Karpas-422 (cell line): ENCODE measurements around the gene ZGLP1. TPM values are rescaled to one million over a fixed set of nuclear protein-coding genes. Genes with fewer than 3 reads are reported as not detected.
A peak's percentile ranks its signal among the peaks of the same experiment; 100 is the strongest.

ENCODE experiments used
- DNase-seq: peaks from one replicate; pipeline ENCODE4 v3.0.0-alpha.2; 2015
- H2AFZ ChIP-seq: fragments of 200-600 bp; sonication (generic); 2 replicates; pipeline ENCODE4 v1.6.1; 2014; ENCODE audit warnings: antibody characterized with exemption, low read length, mixed read lengths
- H3K27ac ChIP-seq: fragments of 200-600 bp; sonication (generic); 2 replicates; pipeline ENCODE4 v1.5.1; 2014; ENCODE audit warnings: mild to moderate bottlenecking, low read length, moderate library complexity
- H3K27me3 ChIP-seq: fragments of 200-600 bp; sonication (generic); 2 replicates; pipeline ENCODE4 v1.6.1; 2014; ENCODE audit warnings: low read length, mixed read lengths
- H3K36me3 ChIP-seq: fragments of 200-600 bp; sonication (generic); 2 replicates; pipeline ENCODE4 v1.6.1; 2014; ENCODE audit warnings: low read length, mixed read lengths; ENCODE audit not compliant: insufficient read depth
- H3K4me1 ChIP-seq: fragments of 200-600 bp; sonication (generic); 2 replicates; pipeline ENCODE4 v1.6.1; 2014; ENCODE audit warnings: mild to moderate bottlenecking, low read length, mixed read lengths
- H3K4me2 ChIP-seq: fragments of 200-600 bp; sonication (generic); 2 replicates; pipeline ENCODE4 v1.6.1; 2014; ENCODE audit warnings: low read length, low read depth, mild to moderate bottlenecking; ENCODE audit not compliant: poor library complexity, severe bottlenecking
- H3K4me3 ChIP-seq: fragments of 200-600 bp; sonication (generic); 2 replicates; pipeline ENCODE4 v1.5.1; 2014; ENCODE audit warnings: mild to moderate bottlenecking, antibody characterized with exemption, low read length, mixed read lengths
- H3K79me2 ChIP-seq: fragments of 200-600 bp; sonication (generic); 2 replicates; pipeline ENCODE4 v1.6.1; 2014; ENCODE audit warnings: mild to moderate bottlenecking, low read length, mixed read lengths
- H3K9ac ChIP-seq: fragments of 200-600 bp; sonication (generic); 2 replicates; pipeline ENCODE4 v1.6.0; 2014; ENCODE audit warnings: low read length
- H3K9me2 ChIP-seq: fragments of 200-600 bp; sonication (generic), shearing (Covaris generic); replicated peaks from 2 replicates; pipeline ENCODE4 v1.6.0; 2014; ENCODE audit warnings: mild to moderate bottlenecking, low read length, moderate library complexity; ENCODE audit not compliant: insufficient read depth
- H3K9me3 ChIP-seq: fragments of 300-700, 200-600 bp; sonication (generic); 2 replicates; pipeline ENCODE4 v1.6.1; 2014; ENCODE audit warnings: low read length, mixed read lengths
- H4K20me1 ChIP-seq: fragments of 200-600 bp; sonication (generic); 2 replicates; pipeline ENCODE4 v1.6.1; 2014; ENCODE audit warnings: mild to moderate bottlenecking, antibody characterized with exemption, low read length, low read depth; ENCODE audit not compliant: insufficient read depth
- small RNA-seq: library from RNA; depleted of rRNA; stranded (forward); fragments of <200 nt; gene quantifications from one replicate; pipeline ENCODE3, GENCODE V24; 2014
- total RNA-seq: library from RNA; depleted of rRNA; stranded (reverse); fragments of >200 nt; shearing (Covaris generic); gene quantifications from 2 replicates; pipeline ENCODE4 v1.2.3, GENCODE V29; 2014; ENCODE audit warnings: low replicate concordance; rRNA removed

Gene ZGLP1
- total RNA-seq, 1 experiment from 2014 or later, result 5.3 TPM

GRCh38 chr19:10256970-10257615, 52.5 kb downstream of the ZGLP1 start:
- H3K4me1 ChIP-seq, result peaks cover 10% of the 10 kb centered on the region
- H3K4me3 ChIP-seq, result no peak overlapping the region
- H3K27me3 ChIP-seq, result no peaks in the 10 kb centered on the region
- H3K27ac ChIP-seq, result no peak overlapping the region
- H3K4me2 ChIP-seq, result no peak overlapping the region
- H3K9me3 ChIP-seq, result no peaks in the 10 kb centered on the region
- peak; percentile 40 for DNase-seq
- H3K9ac ChIP-seq, result no peak overlapping the region
- no peaks in the 10 kb centered on the region for H3K9me2 ChIP-seq
- peaks cover 20% of the 10 kb centered on the region for H3K79me2 ChIP-seq
- no peak overlapping the region for H2AFZ ChIP-seq
- H4K20me1 ChIP-seq, result peaks cover 9% of the 10 kb centered on the region; the same call in 1 of the 2 replicates
- peaks cover 33% of the 10 kb centered on the region for H3K36me3 ChIP-seq

- Histone ChIP-seq H3K27me3 (no peaks in the 10 kb centered on the region), H3K9me3 (no peaks in the 10 kb centered on the region), H3K27ac (no peak overlapping the region), H3K4me1 (peaks cover 10% of the 10 kb centered on the region), H3K36me3 (peaks cover 33% of the 10 kb centered on the region), H4K20me1 (peaks cover 9% of the 10 kb centered on the region; the same call in 1 of the 2 replicates), H3K9me2 (no peaks in the 10 kb centered on the region), H3K4me2 (no peak overlapping the region), H3K79me2 (peaks cover 21% of the 10 kb centered on the region), H3K4me3 (no peak overlapping the region), H3K9ac (no peak overlapping the region), H2AFZ (no peak overlapping the region)
- DNase-seq, result no peak
Measured at GRCh38 chr19:10256551-10256950, 53.1 kb downstream of the ZGLP1 start.

- H3K36me3 ChIP-seq, result peaks cover 33% of the 10 kb centered on the region
- H2AFZ ChIP-seq, result no peak overlapping the region
Measured at GRCh38 chr19:10255358-10255757, 54.3 kb downstream of the ZGLP1 start.

More at GRCh38 chr19:10255358-10255757, 54.3 kb downstream of the ZGLP1 start:
- Histone ChIP-seq H3K4me3 (no peak overlapping the region), H3K4me1 (peaks cover 10% of the 10 kb centered on the region), H3K9me3 (no peaks in the 10 kb centered on the region), H4K20me1 (peaks cover 9% of the 10 kb centered on the region; the same call in 1 of the 2 replicates), H3K9me2 (no peaks in the 10 kb centered on the region), H3K4me2 (no peak overlapping the region), H3K27me3 (no peaks in the 10 kb centered on the region), H3K9ac (no peak overlapping the region), H3K79me2 (peaks cover 21% of the 10 kb centered on the region), H3K27ac (no peak overlapping the region)
- DNase-seq, result no peak

Small RNA genes lying within 50 kb of the gene (small RNA-seq; reads per million reads assigned to genes)
- gene AC011511.1, result not detected
- gene AC011511.4, result not detected

Other genes starting within 250 kb of the ZGLP1 start
- gene SHFL, start 223.5 kb downstream of the ZGLP1 start, total RNA-seq, result 29.0 and 55.3 TPM in 2 replicates
- gene ANGPTL6, start 207.1 kb downstream of the ZGLP1 start, total RNA-seq, result 7.3 and 8.3 TPM in 2 replicates
- 30.4 and 77.1 TPM in 2 replicates for gene PPAN, start 203.5 kb downstream of the ZGLP1 start, total RNA-seq
- gene P2RY11, start 198.1 kb downstream of the ZGLP1 start, total RNA-seq, result 1.7 and 6.1 TPM in 2 replicates
- 281 and 602 TPM in 2 replicates for gene EIF3G, start 189.9 kb downstream of the ZGLP1 start, total RNA-seq
- gene DNMT1, start 114.9 kb downstream of the ZGLP1 start, total RNA-seq, result 94.9 and 145 TPM in 2 replicates
- 65.1 and 67.6 TPM in 2 replicates for gene S1PR2, start 78.5 kb downstream of the ZGLP1 start, total RNA-seq
- 78.6 and 136 TPM in 2 replicates for gene MRPL4, start 57.6 kb downstream of the ZGLP1 start, total RNA-seq
- gene ICAM1, start 38.7 kb downstream of the ZGLP1 start, total RNA-seq, result 1.8 and 5.1 TPM in 2 replicates
- gene ICAM4, start 22.9 kb downstream of the ZGLP1 start, total RNA-seq, result not detected in 2 replicates
- 4.5 and 9.1 TPM in 2 replicates for gene ICAM5, start 19.9 kb downstream of the ZGLP1 start, total RNA-seq
- gene FDX2, start 6.2 kb upstream of the ZGLP1 start, total RNA-seq, result 11.9 and 23.2 TPM in 2 replicates
- 13.2 and 19.6 TPM in 2 replicates for gene RAVER1, start 23.7 kb upstream of the ZGLP1 start, total RNA-seq
- 92.1 and 206 TPM in 2 replicates for gene ICAM3, start 29.8 kb upstream of the ZGLP1 start, total RNA-seq
- gene TYK2, start 70.8 kb upstream of the ZGLP1 start, total RNA-seq, result 108 and 158 TPM in 2 replicates
- 86.3 and 225 TPM in 2 replicates for gene CDC37, start 93.7 kb upstream of the ZGLP1 start, total RNA-seq
- 2.6 and 2.9 TPM in 2 replicates for gene PDE4A, start 110.7 kb upstream of the ZGLP1 start, total RNA-seq
- gene KEAP1, start 193.5 kb upstream of the ZGLP1 start, total RNA-seq, result 25.0 and 53.9 TPM in 2 replicates
- gene S1PR5, start 207.6 kb upstream of the ZGLP1 start, total RNA-seq, result not detected in 2 replicates
- gene ATG4D, start 234.1 kb upstream of the ZGLP1 start, total RNA-seq, result 7.0 and 15.2 TPM in 2 replicates